CD8-positive, alpha-beta memory T cell (primary cell): ENCODE measurements around the gene SPSB3. TPM values are rescaled to one million over a fixed set of nuclear protein-coding genes. Genes with fewer than 3 reads are reported as not detected.

Source experiments
- CTCF ChIA-PET: fragments of 350-600 bp; sonication (Branson Sonifier 250); formaldehyde crosslinking; loops from one replicate; lab custom pipeline; 2021; ENCODE audit warnings: antibody characterized with exemption; lab: Charles Lee
- POLR2A ChIA-PET: fragments of 350-600 bp; sonication (Branson Sonifier 250); formaldehyde crosslinking; loops from one replicate; lab custom pipeline; 2021; ENCODE audit warnings: antibody characterized with exemption; lab: Charles Lee
- DNase-seq, 5 donors: peaks; one replicate each; pipeline versions ENCODE4 v3.0.0 to v3.0.0-alpha.2; 2020 to 2022; ENCODE audit warnings: mixed read lengths in 1 of 5
- H3K27ac ChIP-seq: one replicate; pipeline ENCODE4 v1.7.0; 2013; ENCODE audit warnings: low read depth, mild to moderate bottlenecking, low read length, moderate library complexity
- H3K27me3 ChIP-seq: 2 replicates; pipeline ENCODE4 v1.7.0; 2013; ENCODE audit warnings: low read length, mild to moderate bottlenecking; ENCODE audit not compliant: insufficient read depth, poor library complexity, severe bottlenecking
- H3K36me3 ChIP-seq: 2 replicates; pipeline ENCODE4 v1.7.0; 2013; ENCODE audit warnings: mild to moderate bottlenecking, low read length, moderate library complexity; ENCODE audit not compliant: insufficient read depth
- H3K4me1 ChIP-seq: 2 replicates; pipeline ENCODE4 v1.7.0; 2013; ENCODE audit warnings: mild to moderate bottlenecking, low read length, moderate library complexity; ENCODE audit not compliant: insufficient read depth
- H3K4me3 ChIP-seq: 2 replicates; pipeline ENCODE4 v1.7.0; 2013; ENCODE audit warnings: mild to moderate bottlenecking, low read length
- H3K9me3 ChIP-seq: 2 replicates; pipeline ENCODE4 v1.7.0; 2013; ENCODE audit warnings: mild to moderate bottlenecking, low read length
- H3K27ac Mint-ChIP-seq, 8 donors: one replicate each; pipeline ENCODE4 v1.8.0; 2020 to 2021; ENCODE audit warnings: mixed read lengths in 8 of 8, mild to moderate bottlenecking in 6 of 8, inconsistent platforms in 3 of 8, moderate library complexity in 3 of 8
- H3K27me3 Mint-ChIP-seq, 2 donors: one replicate each; pipeline ENCODE4 v1.8.0; 2020 to 2021; ENCODE audit warnings: mixed read lengths in 2 of 2, mild to moderate bottlenecking in 1 of 2, moderate library complexity in 1 of 2
- H3K36me3 Mint-ChIP-seq, 3 donors: one replicate each; pipeline ENCODE4 v1.8.0; 2020 to 2021; ENCODE audit warnings: mixed read lengths in 3 of 3, inconsistent platforms in 1 of 3, mild to moderate bottlenecking in 1 of 3
- H3K4me1 Mint-ChIP-seq, 3 donors: one replicate each; pipeline ENCODE4 v1.8.0; 2020 to 2021; ENCODE audit warnings: mixed read lengths in 3 of 3, inconsistent platforms in 1 of 3, mild to moderate bottlenecking in 1 of 3
- H3K4me3 Mint-ChIP-seq, 7 donors: one replicate each; pipeline ENCODE4 v1.8.0; 2020 to 2021; ENCODE audit warnings: mixed read lengths in 7 of 7, mild to moderate bottlenecking in 6 of 7, moderate library complexity in 4 of 7, inconsistent platforms in 2 of 7
- H3K9me3 Mint-ChIP-seq, 5 donors: one replicate each; pipeline ENCODE4 v1.8.0; 2020 to 2022; ENCODE audit warnings: mixed read lengths in 5 of 5, mild to moderate bottlenecking in 3 of 5, moderate library complexity in 2 of 5, inconsistent platforms in 1 of 5
- polyA plus RNA-seq: library from polyadenylated mRNA; unstranded; fragments of 300-500 nt; fragmentation: Illumina TruSeq; gene quantifications from one replicate; pipeline ENCODE4 v1.2.3, GENCODE V29; 2021
- total RNA-seq, 2 experiments: library from RNA; stranded (reverse); gene quantifications; one replicate each; pipeline ENCODE4 v1.2.3, GENCODE V29; 2021

Gene SPSB3
- total and polyA plus RNA-seq, 3 experiments from 2014 or later, result 30.6 to 63.9 (median 31.5) TPM

DNA sequence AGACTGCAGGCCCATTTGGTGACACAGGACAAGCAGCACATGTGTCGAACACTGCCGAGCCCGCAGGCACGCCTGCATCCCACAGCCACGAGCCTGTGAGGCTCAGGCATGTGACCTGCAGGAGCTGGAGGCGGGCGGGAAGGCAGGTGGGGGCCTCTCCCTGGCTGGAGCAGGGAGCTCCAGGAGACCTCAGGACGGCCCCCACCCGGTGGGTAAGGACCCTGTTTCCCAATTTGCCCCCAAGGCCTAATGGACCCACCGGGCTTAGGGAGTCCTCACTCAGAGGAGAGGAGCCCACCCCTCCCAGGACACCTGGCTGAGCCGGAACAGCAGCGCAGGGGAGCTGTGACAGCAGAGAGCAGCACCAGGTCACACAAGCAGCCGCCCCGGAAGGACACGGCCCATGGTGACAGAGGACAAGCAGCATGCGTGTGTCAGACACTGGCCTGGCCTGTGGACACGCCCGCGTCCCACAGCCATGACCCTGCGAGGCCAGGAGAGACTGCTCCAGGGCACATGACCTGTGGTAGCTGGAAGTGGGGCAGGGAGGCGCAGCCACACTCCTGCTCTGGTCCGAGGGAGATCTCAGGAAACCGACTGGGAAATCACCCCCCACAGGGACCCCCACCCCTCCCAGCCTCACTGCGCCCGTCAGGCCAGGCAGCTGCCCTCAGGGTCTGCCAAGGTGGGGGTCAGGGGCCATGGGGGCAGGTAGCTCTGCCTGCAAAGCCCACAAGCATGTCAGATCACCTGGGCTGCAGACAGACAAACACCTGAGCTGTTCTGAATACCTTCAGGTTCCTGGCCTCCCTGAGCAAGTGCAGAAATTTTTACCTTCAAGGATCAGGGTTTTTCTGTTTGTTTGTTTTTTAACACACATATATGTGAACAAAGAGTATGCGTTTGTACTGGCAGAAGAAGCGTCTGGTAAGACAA lies 2.4 kb downstream of the SPSB3 start:
- ChIA-PET POLR2A (no interaction called here), CTCF (interaction anchor here (0.6 kb wide), 1 partner anchor 76 kb away, joined by 3 read pairs; no protein-coding TSS in a partner anchor)
- Histone ChIP-seq H3K4me1 (peaks cover 27% of the 10 kb centered on the region), H3K36me3 (no peaks in the 10 kb centered on the region), H3K27ac (no peak overlapping the region), H3K4me3 (no peak overlapping the region), H3K27me3 (no peaks in the 10 kb centered on the region), H3K9me3 (no peaks in the 10 kb centered on the region)
- H3K27me3 Mint-ChIP-seq, result peaks cover 0 to 2% of the 10 kb centered on the region in 2 donors
- peaks cover 0 to 43% (median 0%) of the 10 kb centered on the region in 3 donors for H3K36me3 Mint-ChIP-seq
- peaks cover 13 to 39% (median 23%) of the 10 kb centered on the region in 3 donors for H3K4me1 Mint-ChIP-seq
- H3K9me3 Mint-ChIP-seq, result no peaks in the 10 kb centered on the region
- peak in 1 of 5 donors; percentile 48 for DNase-seq
- peak overlapping the region in 3 of 8 donors; percentile 17 to 85 (median 50) for H3K27ac Mint-ChIP-seq
- peak overlapping the region in 6 of 7 donors; percentile 61 to 89 (median 81) for H3K4me3 Mint-ChIP-seq

- peak overlapping the region in 1 of 7 donors; percentile 62 for H3K4me3 Mint-ChIP-seq
- H3K36me3 ChIP-seq, result no peaks in the 10 kb centered on the region
- peak overlapping the region in 2 of 8 donors; percentile 12 to 50 for H3K27ac Mint-ChIP-seq
- DNase-seq, result no peak
- no peaks in the 10 kb centered on the region for H3K9me3 Mint-ChIP-seq
- peaks cover 0 to 42% (median 0%) of the 10 kb centered on the region in 3 donors for H3K36me3 Mint-ChIP-seq
- no peaks in the 10 kb centered on the region for H3K27me3 ChIP-seq
- H3K9me3 ChIP-seq, result no peaks in the 10 kb centered on the region
- POLR2A ChIA-PET, result no interaction called here
- CTCF ChIA-PET, result no interaction called here
- no peak overlapping the region for H3K27ac ChIP-seq
- peaks cover 0 to 2% of the 10 kb centered on the region in 2 donors for H3K27me3 Mint-ChIP-seq
- no peak overlapping the region for H3K4me3 ChIP-seq
- peaks cover 30% of the 10 kb centered on the region for H3K4me1 ChIP-seq
- H3K4me1 Mint-ChIP-seq, result peaks cover 13 to 43% (median 21%) of the 10 kb centered on the region in 3 donors
Observed at GRCh38 chr16:1779234-1779701, 3.1 kb downstream of the SPSB3 start.

DNA sequence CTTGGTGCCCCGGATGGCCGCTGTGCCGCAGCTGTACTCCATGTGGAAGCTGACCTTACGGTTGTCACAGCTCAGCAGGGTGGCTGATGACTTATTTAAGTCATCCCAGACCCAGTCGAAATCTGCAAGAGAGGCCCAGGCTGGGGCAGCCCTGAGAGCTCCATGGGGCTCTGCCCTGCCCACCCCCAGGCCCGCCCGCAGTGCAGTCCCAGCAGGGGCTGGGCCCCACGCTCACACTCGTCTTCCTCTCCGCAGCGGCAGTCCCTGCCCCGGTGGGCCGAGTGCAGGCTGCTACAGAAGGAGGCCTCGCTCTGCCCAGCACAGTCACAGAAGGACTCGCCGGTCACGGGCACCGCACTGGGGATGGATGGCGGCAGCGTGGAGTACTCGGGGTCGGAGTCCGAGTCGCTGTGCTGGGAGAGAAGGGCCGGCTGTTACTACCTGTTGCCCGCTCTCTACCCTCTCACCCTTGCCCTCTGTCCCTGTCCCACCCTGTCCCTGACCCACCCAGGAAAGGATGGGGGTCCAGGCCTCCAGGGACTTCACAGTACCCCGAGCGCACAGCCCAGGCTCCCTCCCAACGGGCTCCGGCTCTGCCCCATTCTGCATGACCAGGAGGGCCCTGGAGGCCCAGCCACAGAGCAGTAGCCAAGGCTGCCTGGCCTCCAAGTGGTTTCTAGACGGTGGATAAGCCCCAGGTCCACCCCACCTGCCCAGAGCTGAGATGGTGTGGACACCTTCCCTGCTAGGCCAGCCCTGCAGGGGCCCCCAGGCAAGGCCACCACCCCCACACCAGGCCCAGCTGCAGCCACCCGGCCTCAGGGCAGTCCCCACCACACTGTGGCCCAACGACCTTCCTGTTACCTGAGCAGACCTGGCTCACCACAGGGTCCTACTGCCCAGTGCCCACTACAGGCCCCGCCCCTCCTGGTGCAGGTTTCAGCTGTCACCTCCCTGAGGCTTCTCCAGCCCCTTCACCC lies 3.9 kb downstream of the SPSB3 start:
- Mint-ChIP-seq H3K27ac (peak overlapping the region in 2 of 8 donors; percentile 12 to 54), H3K36me3 (peaks cover 0 to 42% (median 0%) of the 10 kb centered on the region in 3 donors), H3K4me1 (peaks cover 15 to 40% (median 17%) of the 10 kb centered on the region in 3 donors), H3K4me3 (peak overlapping the region in 1 of 7 donors; percentile 62), H3K27me3 (peaks cover 0 to 2% of the 10 kb centered on the region in 2 donors), H3K9me3 (no peaks in the 10 kb centered on the region)
- DNase-seq, result no peak
- Histone ChIP-seq H3K27me3 (no peaks in the 10 kb centered on the region), H3K9me3 (no peaks in the 10 kb centered on the region), H3K27ac (no peak overlapping the region), H3K36me3 (no peaks in the 10 kb centered on the region), H3K4me3 (no peak overlapping the region), H3K4me1 (peaks cover 32% of the 10 kb centered on the region)
- ChIA-PET POLR2A (no interaction called here), CTCF (no interaction called here)

DNA sequence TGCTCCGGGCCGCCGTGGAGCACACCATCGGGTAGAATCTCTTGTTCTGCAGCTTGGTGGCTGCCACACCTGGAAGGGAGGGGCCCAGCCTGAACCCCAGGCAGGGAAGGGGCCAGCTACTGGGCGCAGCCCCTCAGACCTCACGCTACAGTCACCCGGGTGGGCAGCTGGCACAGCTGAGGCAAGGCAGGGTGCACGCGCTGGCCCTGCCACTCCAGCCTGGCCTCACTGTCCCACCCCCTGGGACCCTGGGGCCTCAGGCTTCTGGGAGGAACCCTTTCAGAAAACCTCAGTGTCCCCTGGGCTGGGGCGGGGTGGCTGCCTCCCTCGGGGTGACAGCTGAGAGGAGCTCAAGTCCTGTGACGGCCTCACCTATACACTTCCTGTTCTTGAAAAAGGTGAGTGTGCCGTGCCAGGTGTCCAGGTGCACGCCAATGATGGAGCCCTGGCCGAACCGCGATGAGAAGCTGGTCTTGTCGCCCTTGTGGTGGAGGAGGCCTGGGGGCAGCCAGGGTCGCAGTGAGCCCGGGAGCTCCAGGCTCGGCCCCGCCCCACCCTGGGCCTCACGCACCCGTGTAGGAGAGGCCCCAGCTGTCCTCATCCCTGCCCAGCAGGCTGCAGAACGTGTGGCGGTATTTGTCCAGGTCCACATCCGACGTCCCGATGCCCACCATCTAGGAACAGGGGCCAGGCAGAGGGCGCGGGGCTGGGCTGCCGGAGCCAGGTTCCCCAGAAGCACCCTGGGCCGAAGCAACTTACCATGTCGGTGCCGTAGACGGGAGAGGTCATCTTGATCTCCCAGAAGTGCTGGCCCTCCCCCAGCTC lies 4.8 kb downstream of the SPSB3 start:
- no peaks in the 10 kb centered on the region for H3K9me3 Mint-ChIP-seq
- peaks cover 0 to 1% of the 10 kb centered on the region in 2 donors for H3K27me3 Mint-ChIP-seq
- H3K27ac ChIP-seq, result no peak overlapping the region
- H3K36me3 ChIP-seq, result no peaks in the 10 kb centered on the region
- H3K4me3 Mint-ChIP-seq, result peak overlapping the region in 1 of 7 donors; percentile 42
- ChIA-PET CTCF (no interaction called here), POLR2A (no interaction called here)
- H3K4me1 ChIP-seq, result peaks cover 32% of the 10 kb centered on the region
- H3K9me3 ChIP-seq, result no peaks in the 10 kb centered on the region
- H3K27me3 ChIP-seq, result no peaks in the 10 kb centered on the region
- H3K4me3 ChIP-seq, result no peak overlapping the region
- H3K36me3 Mint-ChIP-seq, result peaks cover 0 to 38% (median 0%) of the 10 kb centered on the region in 3 donors
- peaks cover 10 to 34% (median 11%) of the 10 kb centered on the region in 3 donors for H3K4me1 Mint-ChIP-seq
- H3K27ac Mint-ChIP-seq, result no peak overlapping the region
- no peak for DNase-seq

GRCh38 chr16:1776991-1777374 lies 5.4 kb downstream of the SPSB3 start:
- POLR2A ChIA-PET, result no interaction called here
- peaks cover 15 to 37% (median 16%) of the 10 kb centered on the region in 3 donors for H3K4me1 Mint-ChIP-seq
- Histone ChIP-seq H3K27me3 (no peaks in the 10 kb centered on the region), H3K36me3 (no peaks in the 10 kb centered on the region), H3K27ac (no peak overlapping the region), H3K4me1 (peaks cover 34% of the 10 kb centered on the region), H3K9me3 (no peaks in the 10 kb centered on the region), H3K4me3 (no peak overlapping the region)
- H3K27me3 Mint-ChIP-seq, result no peaks in the 10 kb centered on the region
- no peak for DNase-seq
- H3K36me3 Mint-ChIP-seq, result peaks cover 0 to 42% (median 0%) of the 10 kb centered on the region in 3 donors
- peak overlapping the region in 1 of 8 donors; percentile 54 for H3K27ac Mint-ChIP-seq
- CTCF ChIA-PET, result no interaction called here
- H3K4me3 Mint-ChIP-seq, result peak overlapping the region in 1 of 7 donors; percentile 45
- no peaks in the 10 kb centered on the region for H3K9me3 Mint-ChIP-seq

DNA sequence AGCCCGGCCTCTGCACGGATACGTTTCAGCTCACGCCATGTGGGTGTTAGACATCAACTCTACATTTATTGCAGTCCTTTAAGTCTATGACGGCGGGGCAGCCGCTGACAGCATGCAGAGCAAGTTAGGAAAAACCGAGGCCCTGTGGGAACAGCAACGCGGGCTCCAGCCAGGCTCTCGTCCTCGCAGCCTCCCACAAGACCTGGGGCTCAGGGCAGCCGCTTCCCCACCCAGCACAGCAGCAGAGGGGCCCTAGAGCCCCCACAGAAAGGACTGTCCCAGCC lies 5.8 kb downstream of the SPSB3 start:
- H3K4me3 Mint-ChIP-seq, result peak overlapping the region in 1 of 7 donors; percentile 45
- Histone ChIP-seq H3K9me3 (no peaks in the 10 kb centered on the region), H3K27me3 (no peaks in the 10 kb centered on the region), H3K36me3 (no peaks in the 10 kb centered on the region), H3K27ac (no peak overlapping the region), H3K4me1 (peaks cover 35% of the 10 kb centered on the region), H3K4me3 (no peak overlapping the region)
- H3K9me3 Mint-ChIP-seq, result no peaks in the 10 kb centered on the region
- ChIA-PET CTCF (no interaction called here), POLR2A (no interaction called here)
- peaks cover 0 to 42% (median 0%) of the 10 kb centered on the region in 3 donors for H3K36me3 Mint-ChIP-seq
- peaks cover 14 to 37% (median 17%) of the 10 kb centered on the region in 3 donors for H3K4me1 Mint-ChIP-seq
- H3K27me3 Mint-ChIP-seq, result no peaks in the 10 kb centered on the region
- DNase-seq, result no peak
- H3K27ac Mint-ChIP-seq, result peak overlapping the region in 1 of 8 donors; percentile 54
